OCI-LY3 (cell line): ENCODE results near the gene SPEN.

Experiments used
- H2AFZ ChIP-seq: fragments of 200-600, 300-600 bp; shearing (Covaris generic); 2 replicates; pipeline ENCODE4 v1.6.0; 2014; ENCODE audit warnings: antibody characterized with exemption, low read depth, low read length
- H3K27ac ChIP-seq: fragments of 200-600, 300-600 bp; sonication (generic); 2 replicates; pipeline ENCODE4 v1.5.1; 2014; ENCODE audit warnings: mild to moderate bottlenecking, low read length, moderate library complexity, mixed read lengths
- H3K27me3 ChIP-seq: fragments of 200-600, 300-600 bp; sonication (generic); 2 replicates; pipeline ENCODE4 v1.6.1; 2014; ENCODE audit warnings: low read depth, low read length, mixed read lengths
- H3K36me3 ChIP-seq: fragments of 200-600, 300-600 bp; sonication (generic); replicated peaks from 2 replicates; pipeline ENCODE3; 2014; ENCODE audit warnings: low read depth, low read length, mixed read lengths
- H3K4me1 ChIP-seq: fragments of 300-600, 200-600 bp; sonication (generic); 2 replicates; pipeline ENCODE4 v1.6.1; 2014; ENCODE audit warnings: low read length, mixed read lengths
- H3K4me2 ChIP-seq: fragments of 200-600, 300-600 bp; sonication (generic); 2 replicates; pipeline ENCODE4 v1.6.1; 2014; ENCODE audit warnings: low read length, mixed read lengths
- H3K4me3 ChIP-seq: fragments of 300-600, 200-600 bp; sonication (generic); 2 replicates; pipeline ENCODE4 v1.5.1; 2014; ENCODE audit warnings: antibody characterized with exemption, mild to moderate bottlenecking, low read length, moderate library complexity
- H3K79me2 ChIP-seq: fragments of 300-600, 200-600 bp; shearing (Covaris generic); 2 replicates; pipeline ENCODE4 v1.6.1; 2014; ENCODE audit warnings: mild to moderate bottlenecking, low read length, mixed read lengths
- H3K9ac ChIP-seq: fragments of 300-600, 200-600 bp; shearing (Covaris generic); 2 replicates; pipeline ENCODE4 v1.6.0; 2014; ENCODE audit warnings: mild to moderate bottlenecking, low read length, moderate library complexity
- H3K9me3 ChIP-seq: fragments of 200-600, 300-600 bp; shearing (Covaris generic); 2 replicates; pipeline ENCODE4 v1.6.1; 2014; ENCODE audit warnings: low read length, mixed read lengths; ENCODE audit not compliant: insufficient read depth
- H4K20me1 ChIP-seq: fragments of 200-600, 300-600 bp; sonication (generic); 2 replicates; pipeline ENCODE4 v1.6.1; 2016; ENCODE audit warnings: low read length, mixed read lengths; ENCODE audit not compliant: insufficient read depth
- EZH2phosphoT487 ChIP-seq: fragments of 200-600 bp; shearing (Covaris generic); IDR thresholded peaks from 2 replicates; pipeline ENCODE4 v1.6.1; 2018; ENCODE audit warnings: antibody characterized with exemption, mixed run types, low read depth
- TF ChIP-seq, protein P1 (sequence below): fragments of 200-600, 300-600 bp; sonication (generic); IDR thresholded peaks from 2 replicates; pipeline ENCODE4 v1.5.1; 2014; ENCODE audit warnings: antibody characterized with exemption, low read length, low read depth

The SPEN gene

DNA sequence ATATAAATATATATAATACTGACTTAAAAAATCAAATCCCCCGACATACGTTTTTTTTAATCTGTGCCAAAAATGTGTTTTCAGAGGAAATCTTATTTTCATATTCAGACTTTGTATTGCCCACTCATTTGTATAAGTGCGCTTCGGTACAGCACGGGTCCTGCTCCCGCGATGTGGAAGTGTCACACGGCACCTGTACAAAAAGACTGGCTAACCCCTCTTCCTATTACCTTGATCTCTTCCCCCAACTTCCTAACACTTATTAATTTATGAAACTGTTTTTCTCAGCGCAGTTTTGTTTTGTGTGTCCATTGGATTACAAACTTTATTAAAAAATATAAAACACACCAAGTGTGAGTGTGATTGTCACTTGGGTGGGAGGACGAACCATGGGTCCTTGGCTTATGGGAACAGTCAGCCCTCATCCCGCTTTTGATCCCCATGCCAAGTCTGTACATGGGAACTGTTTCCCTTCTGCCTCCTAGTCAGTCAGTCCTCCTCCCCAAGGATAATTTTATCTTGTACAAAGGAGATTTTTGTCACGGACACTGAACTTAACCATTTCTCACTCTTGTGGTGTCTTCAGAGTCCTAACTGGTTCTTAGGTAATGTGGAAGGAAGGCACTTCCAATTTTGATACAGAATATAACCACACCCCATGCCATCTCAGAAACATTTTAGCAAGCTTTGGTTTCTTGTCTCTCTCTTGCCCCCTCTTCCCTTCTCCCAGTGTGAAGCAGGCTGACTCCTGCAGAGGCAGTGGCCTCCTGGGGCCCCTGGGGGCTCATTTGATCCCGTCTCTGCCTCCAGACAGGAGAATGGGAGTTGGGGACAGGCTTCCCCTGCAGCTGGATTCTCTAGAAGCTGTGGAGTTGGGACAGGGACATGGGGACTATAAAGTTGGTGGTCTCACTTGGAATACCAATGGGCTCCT lies 92.9 kb downstream of the SPEN start:
- Histone ChIP-seq H3K4me1 (no peaks in the 10 kb centered on the region), H3K9ac (no peak overlapping the region), H2AFZ (no peak overlapping the region), H3K36me3 (peaks cover 19% of the 10 kb centered on the region), H3K27ac (no peak overlapping the region), H3K4me3 (no peak overlapping the region), H3K9me3 (no peaks in the 10 kb centered on the region), H3K4me2 (no peak overlapping the region), H3K27me3 (no peaks in the 10 kb centered on the region), H4K20me1 (no peaks in the 10 kb centered on the region), H3K79me2 (no peaks in the 10 kb centered on the region)
- no peak for TF ChIP-seq EZH2phosphoT487
- TF ChIP-seq, protein P1, sequence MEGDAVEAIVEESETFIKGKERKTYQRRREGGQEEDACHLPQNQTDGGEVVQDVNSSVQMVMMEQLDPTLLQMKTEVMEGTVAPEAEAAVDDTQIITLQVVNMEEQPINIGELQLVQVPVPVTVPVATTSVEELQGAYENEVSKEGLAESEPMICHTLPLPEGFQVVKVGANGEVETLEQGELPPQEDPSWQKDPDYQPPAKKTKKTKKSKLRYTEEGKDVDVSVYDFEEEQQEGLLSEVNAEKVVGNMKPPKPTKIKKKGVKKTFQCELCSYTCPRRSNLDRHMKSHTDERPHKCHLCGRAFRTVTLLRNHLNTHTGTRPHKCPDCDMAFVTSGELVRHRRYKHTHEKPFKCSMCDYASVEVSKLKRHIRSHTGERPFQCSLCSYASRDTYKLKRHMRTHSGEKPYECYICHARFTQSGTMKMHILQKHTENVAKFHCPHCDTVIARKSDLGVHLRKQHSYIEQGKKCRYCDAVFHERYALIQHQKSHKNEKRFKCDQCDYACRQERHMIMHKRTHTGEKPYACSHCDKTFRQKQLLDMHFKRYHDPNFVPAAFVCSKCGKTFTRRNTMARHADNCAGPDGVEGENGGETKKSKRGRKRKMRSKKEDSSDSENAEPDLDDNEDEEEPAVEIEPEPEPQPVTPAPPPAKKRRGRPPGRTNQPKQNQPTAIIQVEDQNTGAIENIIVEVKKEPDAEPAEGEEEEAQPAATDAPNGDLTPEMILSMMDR, result no peak

DNA sequence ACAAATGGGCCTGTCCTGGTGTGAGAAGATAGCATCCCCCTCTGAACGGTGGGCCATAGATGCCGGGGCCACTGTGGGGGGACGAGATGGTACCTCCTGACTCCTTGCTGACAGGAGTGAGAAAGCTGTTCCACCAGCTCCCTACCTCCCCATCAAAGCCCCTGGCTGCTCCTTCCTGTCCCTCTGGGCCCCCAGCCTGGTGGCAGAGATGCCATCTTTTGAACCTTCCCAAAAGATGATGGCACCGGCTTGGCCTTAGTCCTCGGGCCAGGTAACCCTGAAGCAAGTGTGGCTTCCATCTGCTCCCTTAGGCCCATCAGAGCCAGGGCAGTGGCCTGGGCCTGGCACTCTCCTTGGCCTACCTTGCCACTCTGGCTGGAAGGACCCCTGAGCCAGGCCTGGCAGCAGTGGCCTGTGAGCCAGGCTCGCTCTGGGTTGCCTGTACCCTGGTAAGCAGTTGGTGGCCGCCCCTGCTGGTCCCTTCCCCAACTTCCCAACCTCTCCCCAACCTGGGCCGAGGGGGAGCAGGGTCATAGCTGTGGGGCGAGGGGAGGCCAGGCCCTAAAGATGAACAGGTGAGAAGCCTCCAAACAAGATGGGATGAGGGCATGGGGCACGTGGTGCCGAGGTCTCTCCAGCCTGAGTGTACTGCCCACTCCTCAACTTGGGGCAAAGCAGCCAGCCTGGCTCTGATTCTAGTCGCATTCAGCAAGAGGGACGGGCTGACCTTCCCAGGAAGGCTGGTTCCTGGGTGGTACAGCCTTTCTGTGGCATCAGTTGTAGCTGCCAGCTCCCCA lies 93.7 kb downstream of the SPEN start:
- Histone ChIP-seq H3K4me2 (no peak overlapping the region), H3K79me2 (no peaks in the 10 kb centered on the region), H3K9me3 (no peaks in the 10 kb centered on the region), H3K4me3 (no peak overlapping the region), H3K4me1 (no peaks in the 10 kb centered on the region), H3K9ac (no peak overlapping the region), H3K27me3 (no peaks in the 10 kb centered on the region), H3K27ac (no peak overlapping the region), H4K20me1 (no peaks in the 10 kb centered on the region), H3K36me3 (peaks cover 19% of the 10 kb centered on the region), H2AFZ (no peak overlapping the region)
- TF ChIP-seq, protein P1, result no peak
- no peak for TF ChIP-seq EZH2phosphoT487

DNA sequence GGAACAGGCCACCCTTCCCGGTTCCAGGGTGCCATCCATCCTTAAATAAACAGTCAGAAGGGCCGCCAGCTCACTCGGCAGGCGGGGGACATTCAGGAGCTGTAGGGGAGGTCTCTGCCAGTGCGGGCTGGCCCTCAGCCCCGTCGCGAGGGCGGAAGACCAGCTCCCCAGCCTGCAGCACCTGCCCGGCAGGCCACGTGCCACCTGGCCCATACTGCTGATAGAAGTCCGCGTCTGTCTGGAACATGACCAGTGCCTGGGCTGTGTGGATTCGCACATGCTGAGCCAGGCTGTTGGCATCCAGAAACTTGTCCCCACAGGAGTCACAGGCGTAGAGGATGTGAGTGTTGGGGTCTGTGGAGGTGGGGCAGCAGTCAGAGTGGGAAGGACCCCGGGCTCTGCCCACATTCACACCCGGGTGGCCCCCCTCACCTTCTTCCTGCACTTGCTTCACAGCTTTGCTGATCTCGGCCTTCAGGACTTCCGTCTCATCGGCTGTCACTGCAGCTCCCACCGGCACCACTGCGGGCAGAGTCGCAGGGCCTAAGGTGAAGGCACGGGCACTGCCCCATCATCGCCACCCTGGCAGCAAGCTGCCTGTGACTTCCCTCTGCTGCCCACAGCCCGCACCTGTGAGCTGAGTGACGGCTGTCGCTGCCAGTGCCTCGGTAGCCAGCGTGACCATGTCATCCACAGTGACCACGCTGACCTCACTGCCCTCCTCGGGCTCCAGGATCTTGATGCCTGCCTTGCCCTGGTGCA lies 94.6 kb downstream of the SPEN start:
- no peak overlapping the region for H3K9ac ChIP-seq
- no peak overlapping the region for H3K4me2 ChIP-seq

More for the DNA sequence above, 94.6 kb downstream of the SPEN start:
- peaks cover 20% of the 10 kb centered on the region for H3K36me3 ChIP-seq
- H3K27me3 ChIP-seq, result no peaks in the 10 kb centered on the region
- H3K4me3 ChIP-seq, result no peak overlapping the region
- no peaks in the 10 kb centered on the region for H3K79me2 ChIP-seq
- H3K27ac ChIP-seq, result no peak overlapping the region
- no peak overlapping the region for H2AFZ ChIP-seq
- TF ChIP-seq, protein P1, result no peak
- no peak for TF ChIP-seq EZH2phosphoT487
- H4K20me1 ChIP-seq, result no peaks in the 10 kb centered on the region
- H3K4me1 ChIP-seq, result no peaks in the 10 kb centered on the region
- no peaks in the 10 kb centered on the region for H3K9me3 ChIP-seq
